ENCODE data around the gene FZD4. TPM values are rescaled to one million over a fixed set of nuclear protein-coding genes. Genes with fewer than 3 reads are reported as not detected.
"Not testable (repeated sequence)": the region's sequence is repeated elsewhere in the genome, so short reads cannot be mapped to it uniquely, and the experiment has no call there.

Gene FZD4
- total and polyA plus RNA-seq, 2 donors from 2014 or later, result 21.4 to 41.4 TPM

DNA sequence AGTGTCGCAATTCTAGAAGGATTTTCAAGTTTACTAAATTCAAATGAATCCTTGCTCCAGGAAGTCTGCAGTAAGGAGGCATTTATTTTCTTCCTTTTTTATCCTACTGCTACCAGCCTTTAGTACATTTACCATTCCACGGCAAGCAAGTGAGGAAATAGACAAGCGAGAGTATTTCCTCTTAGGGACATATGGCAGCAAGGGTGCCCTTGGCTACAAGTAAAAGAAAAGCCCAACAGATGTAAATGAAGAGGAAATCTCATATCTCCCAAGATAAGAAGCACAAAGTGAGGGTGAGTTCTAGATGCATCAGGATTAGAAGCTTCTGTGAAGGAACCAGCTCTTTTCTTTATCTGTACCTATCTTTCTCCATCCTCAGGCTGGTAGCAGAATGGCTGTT is 37.8 kb upstream of the FZD4 start:
- TF ChIP-seq, protein P1, sequence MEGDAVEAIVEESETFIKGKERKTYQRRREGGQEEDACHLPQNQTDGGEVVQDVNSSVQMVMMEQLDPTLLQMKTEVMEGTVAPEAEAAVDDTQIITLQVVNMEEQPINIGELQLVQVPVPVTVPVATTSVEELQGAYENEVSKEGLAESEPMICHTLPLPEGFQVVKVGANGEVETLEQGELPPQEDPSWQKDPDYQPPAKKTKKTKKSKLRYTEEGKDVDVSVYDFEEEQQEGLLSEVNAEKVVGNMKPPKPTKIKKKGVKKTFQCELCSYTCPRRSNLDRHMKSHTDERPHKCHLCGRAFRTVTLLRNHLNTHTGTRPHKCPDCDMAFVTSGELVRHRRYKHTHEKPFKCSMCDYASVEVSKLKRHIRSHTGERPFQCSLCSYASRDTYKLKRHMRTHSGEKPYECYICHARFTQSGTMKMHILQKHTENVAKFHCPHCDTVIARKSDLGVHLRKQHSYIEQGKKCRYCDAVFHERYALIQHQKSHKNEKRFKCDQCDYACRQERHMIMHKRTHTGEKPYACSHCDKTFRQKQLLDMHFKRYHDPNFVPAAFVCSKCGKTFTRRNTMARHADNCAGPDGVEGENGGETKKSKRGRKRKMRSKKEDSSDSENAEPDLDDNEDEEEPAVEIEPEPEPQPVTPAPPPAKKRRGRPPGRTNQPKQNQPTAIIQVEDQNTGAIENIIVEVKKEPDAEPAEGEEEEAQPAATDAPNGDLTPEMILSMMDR (IDR thresholded peaks at IDR 0.05; ENCODE audit: borderline replicate concordance, extremely low read depth, insufficient read depth), result no peak
- Histone ChIP-seq H3K36me3 (ENCODE audit: control insufficient read depth in 2 of 3, insufficient read depth in 3 of 3, low read length in 3 of 3) (no peaks in the 10 kb centered on the region), H3K4me3 (ENCODE audit: low read length in 3 of 3) (no peak overlapping the region), H3K27ac (ENCODE audit: low read depth in 2 of 2, low read length in 2 of 2) (no peak overlapping the region), H3K9me3 (ENCODE audit: control insufficient read depth in 2 of 3, insufficient read depth in 1 of 3, low read length in 3 of 3) (no peaks in the 10 kb centered on the region), H3K4me1 (ENCODE audit: control insufficient read depth in 2 of 3, insufficient read depth in 2 of 3, low read depth in 1 of 3, low read length in 3 of 3) (no peaks in the 10 kb centered on the region), H3K27me3 (ENCODE audit: control insufficient read depth, insufficient read depth, low read length) (no peaks in the 10 kb centered on the region), H3K9ac (ENCODE audit: low read length in 3 of 3) (no peak overlapping the region)
- FAIRE-seq (no peak), DNase-seq (no peak)
- intact Hi-C loops (cut with DNase I), result no loop called here

DNA sequence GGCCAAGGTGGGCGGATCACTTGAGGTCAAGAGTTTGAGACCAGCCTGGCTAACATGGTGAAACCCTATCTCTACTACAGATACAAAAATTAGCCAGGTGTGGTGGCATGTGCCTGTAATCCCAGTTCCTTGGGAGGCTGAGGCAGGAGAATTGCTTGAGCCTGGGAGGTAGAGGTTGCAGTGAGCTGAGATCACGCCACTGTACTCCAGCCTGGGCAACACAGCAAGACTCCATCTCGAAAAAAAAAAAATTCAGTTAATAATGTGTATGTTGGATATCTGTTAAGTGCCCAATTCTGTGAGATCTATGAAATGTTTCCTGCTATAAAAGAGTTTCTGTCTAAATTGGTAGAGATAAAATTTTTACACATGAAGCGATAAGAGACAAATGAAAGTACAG is 37.1 kb upstream of the FZD4 start:
- H3K27me3 ChIP-seq (ENCODE audit: control insufficient read depth, insufficient read depth, low read length); H3K27ac ChIP-seq (ENCODE audit: low read depth in 2 of 2, low read length in 2 of 2); H3K4me1 ChIP-seq (ENCODE audit: control insufficient read depth in 2 of 3, insufficient read depth in 2 of 3, low read depth in 1 of 3, low read length in 3 of 3); intact Hi-C loops (cut with DNase I); H3K4me3 ChIP-seq (ENCODE audit: low read length in 3 of 3); H3K9me3 ChIP-seq (ENCODE audit: control insufficient read depth in 2 of 3, insufficient read depth in 1 of 3, low read length in 3 of 3); FAIRE-seq; H3K9ac ChIP-seq (ENCODE audit: low read length in 3 of 3); DNase-seq; H3K36me3 ChIP-seq (ENCODE audit: control insufficient read depth in 2 of 3, insufficient read depth in 3 of 3, low read length in 3 of 3): not testable (repeated sequence)

DNA sequence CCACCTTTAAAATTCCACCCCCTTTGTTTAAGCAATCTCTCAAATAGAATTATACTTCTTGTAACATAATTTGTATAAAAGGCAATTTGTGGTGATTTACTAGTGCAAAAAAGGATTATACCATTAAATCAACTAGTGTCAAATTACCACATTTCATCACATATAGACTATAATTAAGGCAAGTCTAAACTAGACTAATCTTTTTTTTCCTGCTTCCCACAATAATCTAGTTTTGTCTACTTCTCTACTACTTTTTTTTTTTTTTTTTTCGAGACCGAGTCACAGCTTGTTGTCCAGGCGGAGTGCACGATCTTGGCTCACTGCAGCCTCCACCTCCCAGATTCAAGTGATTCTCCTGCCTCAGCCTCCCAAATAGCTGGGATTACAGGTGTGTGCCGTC is 36.1 kb upstream of the FZD4 start:
- FAIRE-seq (no peak), DNase-seq (no peak)
- H3K9me3 ChIP-seq (ENCODE audit: control insufficient read depth in 2 of 3, insufficient read depth in 1 of 3, low read length in 3 of 3), result no peaks in the 10 kb centered on the region
- H3K27ac ChIP-seq (ENCODE audit: low read depth in 2 of 2, low read length in 2 of 2), result no peak overlapping the region
- TF ChIP-seq, protein P1 (IDR thresholded peaks at IDR 0.05; ENCODE audit: borderline replicate concordance, extremely low read depth, insufficient read depth), result no peak
- H3K9ac ChIP-seq (ENCODE audit: low read length in 3 of 3), result no peak overlapping the region
- intact Hi-C loops (cut with DNase I), result no loop called here
- H3K27me3 ChIP-seq (ENCODE audit: control insufficient read depth, insufficient read depth, low read length), result no peaks in the 10 kb centered on the region
- no peak overlapping the region for H3K4me3 ChIP-seq (ENCODE audit: low read length in 3 of 3)
- no peaks in the 10 kb centered on the region for H3K36me3 ChIP-seq (ENCODE audit: control insufficient read depth in 2 of 3, insufficient read depth in 3 of 3, low read length in 3 of 3)
- H3K4me1 ChIP-seq (ENCODE audit: control insufficient read depth in 2 of 3, insufficient read depth in 2 of 3, low read depth in 1 of 3, low read length in 3 of 3), result no peaks in the 10 kb centered on the region

DNA sequence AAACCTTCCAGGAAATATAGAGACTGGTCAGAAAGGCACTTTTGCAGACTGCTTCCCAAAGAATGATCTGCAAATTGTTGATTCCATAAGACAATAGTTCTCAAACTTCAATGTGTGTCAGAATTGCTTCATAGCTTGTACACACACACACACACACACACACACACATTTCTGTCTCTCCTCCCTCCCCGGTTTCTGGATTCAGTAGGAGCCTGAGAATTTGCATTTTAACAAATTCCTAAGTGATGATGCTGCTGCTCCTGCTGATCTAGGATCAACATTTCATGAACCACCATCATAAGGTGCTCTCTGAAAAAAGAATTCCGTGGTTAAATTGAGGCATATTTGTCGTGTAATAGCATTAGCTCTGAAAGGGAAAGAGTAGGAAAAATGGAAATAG is 35.3 kb upstream of the FZD4 start:
- no peak for FAIRE-seq

More for the DNA sequence above, 35.3 kb upstream of the FZD4 start:
- TF ChIP-seq, protein P1 (IDR thresholded peaks at IDR 0.05; ENCODE audit: borderline replicate concordance, extremely low read depth, insufficient read depth), result no peak
- Histone ChIP-seq H3K9ac (ENCODE audit: low read length in 3 of 3) (no peak overlapping the region), H3K9me3 (ENCODE audit: control insufficient read depth in 2 of 3, insufficient read depth in 1 of 3, low read length in 3 of 3) (no peaks in the 10 kb centered on the region), H3K27ac (ENCODE audit: low read depth in 2 of 2, low read length in 2 of 2) (no peak overlapping the region), H3K36me3 (ENCODE audit: control insufficient read depth in 2 of 3, insufficient read depth in 3 of 3, low read length in 3 of 3) (no peaks in the 10 kb centered on the region), H3K4me1 (ENCODE audit: control insufficient read depth in 2 of 3, insufficient read depth in 2 of 3, low read depth in 1 of 3, low read length in 3 of 3) (no peaks in the 10 kb centered on the region), H3K27me3 (ENCODE audit: control insufficient read depth, insufficient read depth, low read length) (no peaks in the 10 kb centered on the region), H3K4me3 (ENCODE audit: low read length in 3 of 3) (no peak overlapping the region)
- intact Hi-C loops (cut with DNase I), result no loop called here
- DNase-seq, result no peak

Data from kidney (tissue), 14 donors.